Stimulated activated CD8-positive, alpha-beta memory T cell treated with anti-CD3 and anti-CD28 coated beads, Interleukin-4, amount 100 ng/mL, for 24 hours (primary cell): ENCODE measurements around the gene TPK1.
"Not testable (repeated sequence)": the region's sequence is repeated elsewhere in the genome, so short reads cannot be mapped to it uniquely, and the experiment has no call there.

Experiments
- DNase-seq: peaks from one replicate; pipeline ENCODE4 v3.0.0-alpha.2; 2020; ENCODE audit warnings: low read depth

TPK1 gene

DNA sequence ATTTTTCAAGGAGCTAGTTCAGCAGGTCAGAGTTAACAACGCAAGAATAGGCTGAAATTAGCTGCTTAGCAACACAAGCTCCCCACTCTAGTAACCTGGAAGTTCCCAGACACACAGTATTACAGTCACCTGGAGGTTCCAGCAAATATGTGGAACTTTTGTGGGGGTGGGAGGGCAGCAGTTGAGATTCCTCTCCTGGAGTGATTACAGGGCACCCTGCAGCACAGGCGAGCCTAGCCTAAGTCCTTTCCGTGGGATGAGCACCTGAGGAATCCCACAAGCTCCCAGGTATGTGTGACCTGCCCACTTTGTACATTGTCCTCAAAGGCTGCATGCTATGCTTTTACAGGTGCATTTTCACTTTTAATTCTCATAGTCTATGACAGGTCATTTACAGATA lies 13.6 kb downstream of the TPK1 start:
- DNase-seq, result no peak

DNA sequence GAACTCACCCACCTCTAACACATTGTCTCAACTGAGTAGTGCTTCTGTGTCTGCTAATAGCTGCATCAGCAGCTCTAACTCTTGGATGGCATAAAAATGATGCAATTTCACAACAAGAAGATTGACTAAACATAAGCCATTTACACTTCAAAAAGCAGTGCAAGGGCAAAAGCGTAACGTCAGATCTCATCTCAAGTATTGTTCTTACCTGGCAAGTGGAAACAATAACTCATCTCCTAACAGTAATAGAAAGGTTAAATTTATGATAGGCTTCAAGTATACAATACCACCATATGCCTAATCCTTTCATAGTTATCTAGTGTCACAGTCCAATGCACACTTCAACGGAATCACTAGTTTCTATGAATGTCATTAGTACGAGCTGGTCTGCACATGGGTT lies 14.8 kb downstream of the TPK1 start:
- no peak for DNase-seq

DNA sequence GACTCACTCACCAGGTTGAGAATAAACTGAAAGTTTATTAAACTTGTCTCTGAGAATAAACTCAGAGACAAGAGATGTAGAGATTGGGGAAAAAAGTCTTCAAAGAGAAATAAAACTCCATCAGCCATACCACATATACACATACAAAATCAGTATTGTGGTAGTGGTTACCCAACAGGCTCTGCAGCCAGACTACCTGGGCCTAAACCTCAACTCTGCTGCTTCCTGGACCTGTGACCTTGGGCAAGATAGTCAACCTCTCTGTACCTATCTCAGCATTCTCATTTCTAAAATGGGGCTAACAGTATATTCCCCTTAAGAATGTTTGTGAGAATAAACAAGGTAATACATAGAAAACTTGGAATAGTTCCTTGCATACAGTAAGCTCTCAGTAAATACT lies 15.3 kb downstream of the TPK1 start:
- no peak for DNase-seq

DNA sequence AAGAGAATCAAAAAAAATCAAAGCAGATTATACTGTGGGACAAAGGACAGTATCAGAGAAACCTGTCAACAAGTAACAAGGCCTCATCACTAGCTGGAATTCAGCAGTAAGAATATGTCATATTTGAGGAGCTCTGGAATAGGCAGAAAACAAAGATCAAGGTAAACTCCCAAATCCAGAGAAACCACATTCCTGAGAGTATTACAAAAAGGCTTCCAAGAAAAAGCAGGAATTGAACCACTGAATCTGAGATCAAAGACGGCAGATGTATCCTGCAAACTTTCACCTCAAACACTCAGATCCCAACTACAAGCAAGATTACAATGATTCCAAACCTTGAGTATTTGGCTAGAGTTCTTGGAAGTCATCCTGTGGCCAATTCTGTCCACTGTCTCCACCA lies 16.3 kb downstream of the TPK1 start:
- no peak for DNase-seq

DNA sequence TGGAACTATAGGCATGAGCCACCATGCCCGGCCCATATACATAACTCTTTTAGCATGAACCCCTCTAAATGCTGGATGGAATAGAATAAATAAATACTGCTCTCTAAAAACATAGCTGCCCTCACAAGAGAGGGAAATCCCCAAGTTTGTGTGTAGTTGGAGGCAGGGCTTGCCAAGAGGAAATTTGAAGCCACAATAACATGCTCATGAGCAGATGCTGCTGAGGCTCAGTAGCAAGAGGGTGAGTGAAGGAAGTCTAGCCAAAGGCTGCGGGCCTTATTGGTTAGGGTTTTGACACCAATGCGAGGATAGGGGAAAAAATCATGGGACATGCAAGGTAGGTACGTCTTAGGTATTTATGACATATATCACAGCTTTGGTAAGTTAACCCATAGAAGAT lies 17.3 kb downstream of the TPK1 start:
- DNase-seq, result no peak

DNA sequence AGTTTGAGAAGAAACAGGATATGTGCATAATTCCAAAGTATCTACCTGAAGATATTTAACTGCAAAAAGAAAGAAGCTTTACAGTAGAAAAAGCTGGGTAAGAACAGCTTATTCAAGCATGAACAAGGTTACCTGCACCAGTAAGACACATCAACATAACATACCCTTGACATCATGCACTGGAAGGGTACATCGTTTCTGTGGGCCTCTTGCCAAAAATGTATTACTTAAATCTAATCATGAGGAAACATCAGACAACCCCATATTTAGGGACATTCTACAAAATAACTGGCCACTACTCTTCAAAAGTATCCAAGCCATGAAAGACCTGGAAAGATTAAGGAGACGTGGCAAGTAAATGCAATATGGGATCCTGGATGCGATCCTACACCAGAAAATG lies 18.9 kb downstream of the TPK1 start:
- DNase-seq, result no peak

DNA sequence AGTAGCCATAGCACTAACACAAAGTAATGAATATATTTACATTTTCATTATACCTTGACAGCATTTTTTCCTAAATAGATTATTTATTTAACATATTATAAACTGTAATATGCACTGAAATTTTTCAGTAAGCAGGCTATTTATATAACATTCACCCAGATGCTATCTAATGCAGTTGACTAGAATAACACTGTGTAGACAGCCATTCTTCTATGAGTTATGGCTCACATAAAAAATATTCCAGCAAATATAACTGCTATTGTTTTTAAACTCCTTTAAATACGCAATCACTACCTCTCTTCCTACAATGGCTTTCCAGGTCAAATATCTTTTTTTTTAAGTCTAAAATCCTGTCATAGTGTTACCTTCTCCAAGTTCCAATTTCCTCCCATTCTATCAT lies 21.6 kb downstream of the TPK1 start:
- DNase-seq, result no peak

DNA sequence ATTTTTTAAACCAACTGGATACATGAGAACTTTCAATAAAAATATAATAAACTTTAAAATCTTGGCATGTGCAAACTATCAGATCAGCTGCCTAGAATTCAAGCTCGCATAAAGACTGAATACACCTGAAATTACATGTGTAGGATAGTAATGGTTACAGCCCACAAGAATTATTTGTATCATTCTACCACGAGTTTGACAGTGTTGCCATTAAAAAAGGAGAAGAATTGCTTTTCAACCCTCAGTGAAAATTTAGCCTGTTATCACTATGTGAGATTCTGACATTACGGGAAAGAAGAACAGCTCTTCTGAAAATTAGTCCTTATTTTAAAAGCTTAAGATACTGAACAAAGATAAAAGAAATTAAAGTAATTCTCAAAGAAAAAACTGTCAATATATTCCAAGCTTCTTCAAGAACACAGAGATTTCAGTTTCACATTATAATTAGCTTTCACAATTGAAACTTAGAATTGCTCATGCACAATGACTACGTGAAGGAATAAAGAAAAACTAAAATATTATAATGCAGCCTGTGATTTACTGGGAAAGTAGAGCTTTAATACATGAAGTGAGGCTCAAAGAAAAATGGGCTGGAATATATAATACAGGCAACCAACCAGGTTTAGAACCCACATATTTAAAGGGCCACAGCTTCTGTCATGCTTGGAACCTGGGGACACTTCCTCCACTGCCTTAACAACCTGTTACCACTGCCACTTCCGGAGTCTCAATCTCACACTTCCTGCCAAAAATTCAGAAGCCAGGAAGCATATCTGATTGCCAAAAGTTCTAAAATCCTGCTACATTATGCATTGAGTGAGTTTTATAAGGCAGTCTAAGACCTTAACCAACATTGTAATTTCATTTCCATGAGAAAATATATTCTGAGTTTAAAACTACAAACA lies 23.2 kb downstream of the TPK1 start:
- no peak for DNase-seq

DNA sequence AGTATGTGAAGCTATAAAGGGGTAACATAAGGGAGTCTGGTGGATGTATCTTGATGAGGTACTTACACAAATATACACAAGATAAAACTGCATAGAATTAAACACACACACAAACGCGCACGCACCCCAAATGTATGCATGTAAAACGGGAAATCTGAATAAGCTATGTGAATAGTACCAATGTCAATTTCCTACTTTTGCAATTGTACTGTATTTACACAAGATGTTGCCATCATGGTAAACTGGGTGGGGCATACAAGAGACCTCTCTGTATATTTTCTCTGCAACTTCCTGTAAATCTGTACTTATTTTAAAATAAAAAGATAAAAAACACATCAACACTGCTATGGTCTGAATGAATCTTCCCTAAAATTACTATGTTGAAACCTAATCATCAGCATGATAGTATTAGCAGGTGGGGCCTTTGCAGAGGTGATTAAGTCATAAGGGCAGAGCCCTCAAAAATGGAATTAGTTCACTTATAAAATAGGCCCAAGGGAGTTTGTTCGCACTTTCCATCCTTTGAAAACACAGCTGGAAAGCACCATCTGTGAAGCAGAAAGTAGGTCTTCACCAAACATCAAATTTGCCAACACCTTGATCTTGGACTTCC lies 30.1 kb downstream of the TPK1 start:
- DNase-seq, result no peak

DNA sequence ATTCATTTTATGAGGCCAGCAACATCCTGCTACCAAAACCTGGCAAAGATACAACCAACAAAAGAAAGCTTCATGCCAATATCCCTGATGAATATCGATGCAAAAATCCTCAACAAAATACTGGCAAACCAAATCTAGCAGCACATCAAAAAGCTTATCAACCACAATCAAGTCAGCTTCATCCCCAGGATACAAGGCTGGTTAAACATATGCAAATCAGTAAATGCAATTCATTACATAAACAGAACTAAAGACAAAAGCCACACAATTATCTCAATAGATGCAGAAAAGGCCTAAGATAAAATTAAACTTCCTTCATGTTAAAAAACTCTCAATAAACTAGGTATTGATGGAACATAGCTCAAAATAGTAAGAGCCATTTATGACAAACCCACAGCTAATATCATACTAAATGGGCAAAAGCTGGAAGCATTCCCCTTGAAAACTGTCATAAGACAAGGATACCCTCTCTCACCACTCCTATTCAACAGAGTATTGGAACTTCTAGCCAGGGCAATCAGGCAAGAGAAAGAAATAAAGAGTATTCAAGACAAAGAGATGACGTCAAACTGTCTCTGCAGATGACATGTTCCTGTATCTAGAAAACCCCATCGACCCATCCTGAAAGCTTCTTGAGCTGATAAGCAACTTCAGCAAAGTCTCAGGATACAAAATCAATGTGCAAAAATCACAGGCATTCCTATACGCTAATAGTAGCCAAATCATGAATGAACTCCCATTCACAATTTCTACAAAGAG lies 35.0 kb downstream of the TPK1 start:
- DNase-seq, result not testable (repeated sequence)

DNA sequence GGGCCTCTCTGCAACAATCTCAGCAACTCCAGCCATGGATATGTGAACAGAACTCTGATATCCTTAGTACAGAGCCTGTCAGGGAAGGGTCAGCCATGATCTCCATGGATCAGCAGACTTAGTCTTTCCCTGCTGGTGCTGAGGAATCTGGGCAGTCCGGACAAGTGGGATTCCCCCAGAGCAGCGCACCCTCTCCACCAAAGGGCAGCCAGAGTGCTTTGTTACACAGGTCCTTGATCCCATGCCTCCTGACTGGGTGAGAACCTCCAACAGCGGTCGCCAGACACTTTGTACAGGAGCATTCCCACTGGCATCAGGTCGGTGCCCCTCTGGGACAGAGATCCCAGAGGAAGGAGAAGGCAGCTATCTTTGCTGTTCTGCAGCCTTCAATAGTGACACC lies 38.9 kb downstream of the TPK1 start:
- no peak for DNase-seq

DNA sequence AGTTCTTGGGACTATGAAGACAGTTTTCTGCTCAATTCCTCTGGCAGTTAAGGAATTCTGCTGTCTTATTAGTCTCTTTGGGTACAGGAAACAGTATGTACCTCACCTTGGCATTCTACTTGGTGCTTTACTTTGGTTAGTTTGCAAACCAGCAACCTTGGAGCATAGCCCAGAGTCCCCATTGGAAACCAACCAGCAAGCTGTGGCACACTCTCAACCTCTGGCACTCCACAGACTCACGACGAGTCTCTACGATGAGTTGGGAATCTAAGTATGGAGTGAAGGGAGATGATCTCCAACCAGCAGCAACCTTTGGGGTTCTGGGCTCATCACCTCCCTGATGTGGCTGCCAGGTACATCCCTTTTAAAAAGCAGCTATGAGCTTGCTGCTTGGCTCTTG lies 43.8 kb downstream of the TPK1 start:
- no peak for DNase-seq

DNA sequence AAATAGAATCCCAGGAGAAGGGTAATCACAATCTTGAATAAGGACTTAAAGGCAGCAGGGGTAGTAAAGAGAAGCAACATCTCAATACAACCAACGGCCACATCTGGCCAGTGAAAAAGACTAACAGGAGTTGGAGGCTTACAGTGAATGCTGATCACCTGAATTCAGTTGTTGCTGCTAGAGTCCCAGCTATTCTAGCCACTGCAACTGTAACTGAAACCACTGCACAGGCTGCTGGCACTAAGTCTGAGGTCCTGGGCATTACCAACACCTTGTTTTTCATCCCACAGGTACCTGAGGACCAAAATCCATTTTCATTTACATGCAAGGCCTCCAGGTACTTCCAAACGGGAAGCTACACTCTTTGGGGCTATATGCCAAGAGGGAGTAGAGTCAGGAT lies 44.4 kb downstream of the TPK1 start:
- DNase-seq, result no peak

DNA sequence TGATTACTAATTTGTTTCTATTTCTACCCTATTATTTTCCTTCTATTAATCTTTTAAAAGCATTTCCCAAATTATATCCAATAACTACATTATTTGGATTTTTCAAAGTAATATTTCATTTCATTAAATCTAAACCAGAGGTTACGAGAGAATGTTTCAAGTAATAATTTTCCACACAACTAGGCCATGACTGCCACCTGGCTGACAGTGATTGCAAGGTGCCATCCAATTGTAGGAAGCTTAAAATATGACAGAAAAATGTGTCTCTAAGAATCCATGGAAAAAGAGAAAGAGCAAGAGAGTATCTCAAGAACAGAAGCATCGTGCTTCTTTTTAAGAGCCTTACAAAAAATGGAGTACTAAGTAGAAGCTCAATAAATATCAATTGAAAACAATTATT lies 48.7 kb downstream of the TPK1 start:
- DNase-seq, result no peak

DNA sequence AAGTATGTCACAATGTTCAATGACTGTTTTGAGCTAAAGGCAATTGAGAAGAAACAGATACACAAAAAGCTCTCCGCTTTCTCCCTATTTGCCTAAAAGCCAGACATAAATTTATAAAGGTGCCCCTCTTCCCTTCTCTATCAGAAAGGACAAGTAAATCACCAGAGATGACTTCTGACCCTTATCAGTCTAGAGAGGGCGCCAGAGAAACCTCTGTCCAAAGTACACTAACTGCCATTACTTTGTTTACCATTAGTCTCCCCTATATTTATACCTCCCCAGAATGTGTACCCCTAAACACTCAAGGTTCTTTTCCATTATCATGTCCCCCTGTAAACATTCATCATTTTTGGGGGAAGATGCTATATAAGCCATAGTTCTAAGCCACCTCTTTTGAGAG lies 49.3 kb downstream of the TPK1 start:
- no peak for DNase-seq

DNA sequence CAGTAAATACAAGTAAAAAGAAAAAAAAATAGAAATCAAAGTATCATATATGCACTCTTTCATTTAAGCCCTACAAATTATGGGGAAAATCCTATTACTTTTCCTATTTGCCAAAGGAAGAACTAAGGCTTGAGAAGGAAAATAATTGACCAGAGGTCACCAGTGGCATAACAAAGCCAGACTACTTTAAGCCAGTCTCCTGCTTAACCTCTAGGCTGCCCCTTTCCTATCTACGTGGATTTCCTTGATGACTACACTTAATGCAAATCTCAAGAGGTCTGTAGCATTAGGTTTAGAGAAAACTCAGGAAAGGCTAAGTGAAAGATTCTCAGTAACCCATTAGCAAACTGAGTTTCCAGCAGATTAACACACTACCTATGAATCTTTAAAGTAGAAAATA lies 49.8 kb downstream of the TPK1 start:
- no peak for DNase-seq

DNA sequence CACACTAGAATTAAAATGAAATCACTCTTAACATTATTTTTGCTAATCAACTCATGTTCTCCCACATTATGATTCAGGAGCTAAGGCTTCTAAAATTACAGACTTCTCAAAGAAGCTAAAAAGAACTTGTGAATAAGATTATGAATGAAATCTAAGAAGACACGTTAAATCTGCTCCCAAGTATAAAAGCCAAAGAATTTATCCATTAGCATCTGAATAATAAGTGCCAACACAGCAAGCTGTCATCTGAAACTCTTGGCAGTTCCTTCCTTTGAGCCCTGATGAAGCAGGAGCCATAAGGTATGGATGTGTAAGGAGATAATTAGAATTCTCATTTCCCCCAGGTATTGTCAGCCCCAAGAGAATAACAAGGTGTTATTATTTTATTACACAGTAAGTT lies 50.3 kb downstream of the TPK1 start:
- DNase-seq, result no peak

DNA sequence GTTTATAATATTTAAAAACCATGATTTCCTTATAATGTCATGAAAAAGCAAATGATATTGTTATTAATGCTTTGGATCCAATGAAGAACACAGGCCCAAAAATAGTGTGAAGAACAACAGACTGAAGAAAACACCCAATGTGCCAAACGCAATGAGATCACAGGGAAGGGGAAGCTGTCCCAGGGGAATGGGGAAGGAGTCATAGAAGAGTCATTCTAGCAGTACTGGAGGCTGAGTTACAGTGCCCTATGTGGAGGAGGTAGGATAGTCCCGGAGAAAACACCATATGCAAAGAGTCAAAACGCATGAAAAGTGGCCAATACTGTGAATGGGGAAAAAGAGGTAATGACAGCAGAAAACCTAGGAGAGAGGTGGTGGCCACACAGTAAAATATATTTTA lies 50.9 kb downstream of the TPK1 start:
- DNase-seq, result no peak

DNA sequence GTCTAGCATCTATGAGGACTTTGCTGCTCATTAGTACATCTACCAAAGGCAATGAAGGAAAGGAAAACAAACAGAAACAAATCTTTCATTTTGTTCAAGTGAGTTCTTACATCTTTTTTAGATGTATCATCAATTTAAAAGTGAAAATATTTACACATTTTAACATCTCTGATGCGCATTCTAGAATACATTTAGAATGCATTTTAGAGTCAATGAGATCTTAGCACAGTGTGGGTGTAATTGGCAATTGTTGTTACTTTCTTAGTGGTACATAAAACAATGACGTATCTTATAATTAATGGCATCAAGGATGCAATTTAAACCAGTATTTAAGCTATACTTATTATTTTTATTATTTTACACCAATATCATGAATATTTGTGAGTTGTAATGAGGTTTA lies 51.4 kb downstream of the TPK1 start:
- no peak for DNase-seq

DNA sequence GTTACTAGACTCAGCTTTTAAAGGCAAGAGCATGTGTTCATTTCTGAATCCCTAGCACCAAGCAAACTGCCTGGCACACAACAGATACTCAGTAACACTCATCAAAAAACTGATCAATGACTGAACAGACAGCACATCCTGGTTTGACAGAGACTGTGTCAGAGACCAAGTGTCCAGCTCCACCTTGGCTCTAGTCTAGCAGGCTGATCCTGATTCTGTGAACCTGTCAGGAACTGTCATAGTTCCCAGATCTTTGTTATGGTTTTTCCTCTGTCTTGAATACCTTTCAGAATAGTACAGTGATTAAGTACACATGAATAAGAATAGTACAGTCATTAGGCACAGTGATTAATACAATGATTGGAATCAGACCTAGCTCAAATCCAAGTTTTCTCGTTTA lies 53.0 kb downstream of the TPK1 start:
- no peak for DNase-seq

DNA sequence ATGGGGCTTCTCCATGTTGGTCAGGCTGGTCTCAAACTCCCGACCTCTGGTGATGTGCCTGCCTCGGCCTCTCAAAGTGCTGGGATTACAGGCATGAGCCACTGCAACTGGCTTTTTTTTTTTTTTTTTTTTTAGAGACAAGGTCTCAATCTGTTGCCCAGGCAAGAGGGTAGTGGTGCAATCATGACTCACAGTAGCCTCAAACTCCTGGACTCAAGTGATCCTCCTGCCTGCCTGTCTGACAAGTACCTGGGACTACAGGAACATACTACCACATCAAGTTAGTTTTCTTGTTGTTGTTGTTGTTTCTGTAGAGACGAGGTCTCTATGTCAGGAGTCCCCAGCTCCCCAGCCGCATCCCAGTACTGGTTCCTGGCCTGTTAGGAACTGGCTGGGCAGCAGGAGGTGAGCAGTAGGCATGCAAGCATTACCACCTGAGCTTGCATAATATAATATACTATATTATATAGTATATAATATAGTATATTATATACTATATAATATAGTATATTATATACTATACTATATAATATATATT lies 55.7 kb downstream of the TPK1 start:
- no peak for DNase-seq

DNA sequence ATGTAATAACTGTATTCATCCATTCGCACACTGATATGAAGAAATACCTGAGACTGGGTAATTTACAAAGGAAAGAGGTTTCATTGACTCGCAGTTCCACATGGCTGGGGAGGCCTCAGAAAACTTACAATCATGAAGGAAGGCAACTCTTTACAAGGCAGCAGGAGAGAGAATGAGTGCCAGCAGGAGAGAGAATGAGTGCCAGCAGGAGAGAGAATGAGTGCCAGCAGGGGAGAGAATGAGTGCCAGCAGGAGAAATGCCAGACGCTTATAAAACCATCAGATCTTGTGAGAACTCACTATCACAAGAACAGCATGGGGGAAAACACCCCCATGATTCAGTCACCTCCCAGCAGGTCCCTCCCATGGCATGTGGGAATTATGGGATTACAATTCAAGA lies 58.0 kb downstream of the TPK1 start:
- DNase-seq, result not testable (repeated sequence)
